ENCODE measurements around the gene SAMD11.

- TF ChIP-seq CTCF (IDR thresholded peaks at IDR 0.05; ENCODE audit: insufficient read depth, low read depth, low read length) (no peak), EZH2 (IDR thresholded peaks at IDR 0.05; ENCODE audit: insufficient read depth, low read length) (no peak)
These were observed 4.4 kb upstream of the SAMD11 start for GRCh38 chr1:919271-919872.

Data from astrocyte (in vitro differentiated cells and primary cell).